ENCODE measurements around the gene VIPR1.

DNA sequence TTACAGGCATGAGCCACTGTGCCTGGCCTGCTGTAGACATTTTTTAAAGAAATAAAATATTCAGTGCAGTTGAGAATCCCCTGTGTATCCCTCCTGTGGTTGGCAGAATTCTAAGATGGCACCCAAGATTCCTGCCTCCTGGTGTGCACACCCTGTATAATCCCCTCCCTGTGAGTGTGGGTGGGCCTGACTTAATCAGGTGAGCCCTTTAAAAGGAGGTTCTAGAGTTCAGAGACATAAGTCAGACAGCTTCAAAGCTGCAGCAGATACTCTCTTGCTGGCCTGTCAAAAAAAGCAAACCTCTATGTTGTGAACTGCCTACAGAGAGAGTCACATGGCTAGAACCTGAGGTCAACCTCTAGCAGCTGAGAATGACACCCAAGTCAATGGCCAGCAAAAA lies 7.0 kb upstream of the VIPR1 start:
- TF ChIP-seq POLR2A (IDR thresholded peaks at IDR 0.05) = no peak
- TF ChIP-seq, protein P1, sequence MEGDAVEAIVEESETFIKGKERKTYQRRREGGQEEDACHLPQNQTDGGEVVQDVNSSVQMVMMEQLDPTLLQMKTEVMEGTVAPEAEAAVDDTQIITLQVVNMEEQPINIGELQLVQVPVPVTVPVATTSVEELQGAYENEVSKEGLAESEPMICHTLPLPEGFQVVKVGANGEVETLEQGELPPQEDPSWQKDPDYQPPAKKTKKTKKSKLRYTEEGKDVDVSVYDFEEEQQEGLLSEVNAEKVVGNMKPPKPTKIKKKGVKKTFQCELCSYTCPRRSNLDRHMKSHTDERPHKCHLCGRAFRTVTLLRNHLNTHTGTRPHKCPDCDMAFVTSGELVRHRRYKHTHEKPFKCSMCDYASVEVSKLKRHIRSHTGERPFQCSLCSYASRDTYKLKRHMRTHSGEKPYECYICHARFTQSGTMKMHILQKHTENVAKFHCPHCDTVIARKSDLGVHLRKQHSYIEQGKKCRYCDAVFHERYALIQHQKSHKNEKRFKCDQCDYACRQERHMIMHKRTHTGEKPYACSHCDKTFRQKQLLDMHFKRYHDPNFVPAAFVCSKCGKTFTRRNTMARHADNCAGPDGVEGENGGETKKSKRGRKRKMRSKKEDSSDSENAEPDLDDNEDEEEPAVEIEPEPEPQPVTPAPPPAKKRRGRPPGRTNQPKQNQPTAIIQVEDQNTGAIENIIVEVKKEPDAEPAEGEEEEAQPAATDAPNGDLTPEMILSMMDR (IDR thresholded peaks at IDR 0.05) = no peak
